ENCODE data around the gene PDE7B. TPM values are rescaled to one million over a fixed set of nuclear protein-coding genes. Genes with fewer than 3 reads are reported as not detected.

PDE7B gene
- polyA plus RNA-seq, 1 of the 3 experiments (the other 2 are of a cell fraction): 1.9 TPM

- H3F3A ChIP-seq (replicated peaks; ENCODE audit: insufficient read depth): no peaks in the 10 kb centered on the region
- H3K36me3 ChIP-seq (replicated peaks in 1 of 2; ENCODE audit: control insufficient read depth in 1 of 2, insufficient read depth in 2 of 2, low read length in 1 of 2): no peaks in the 10 kb centered on the region
- ChIA-PET POLR2A (no interaction called here), CTCF (interaction anchor here (0.8 to 2.4 kb wide), 3 partner anchors 12 to 331 kb away, joined by 3 to 5 read pairs (median 4); no protein-coding TSS in a partner anchor)
- H2AFZ ChIP-seq (ENCODE audit: low read depth): no peak overlapping the region
- DNase-seq: no peak
- no peaks in the 10 kb centered on the region for H3K9me2 ChIP-seq
- H3K79me2 ChIP-seq (ENCODE audit: insufficient read depth): no peaks in the 10 kb centered on the region
- no peak overlapping the region for H3K4me3 ChIP-seq (ENCODE audit: low read depth in 2 of 2, low read length in 1 of 2)
- H4K20me1 ChIP-seq (ENCODE audit: insufficient read depth): no peaks in the 10 kb centered on the region
- H3K4me1 ChIP-seq (ENCODE audit: control insufficient read depth in 1 of 2, insufficient read depth in 2 of 2, low read depth in 1 of 2, low read length in 1 of 2): no peaks in the 10 kb centered on the region
- no peak overlapping the region for H3K27ac ChIP-seq (ENCODE audit: low read depth in 2 of 2, low read length in 1 of 2)
- TF ChIP-seq FOSL2 (IDR thresholded peaks at IDR 0.05; ENCODE audit: borderline replicate concordance, low read depth) (no peak), FOXJ3 (CRISPR knock-in tag; IDR thresholded peaks at IDR 0.05) (no peak), TEAD4 (IDR thresholded peaks at IDR 0.05; ENCODE audit: borderline replicate concordance, insufficient read depth) (no peak), FOXM1 (IDR thresholded peaks at IDR 0.05; ENCODE audit: low read depth) (no peak), MAX (IDR thresholded peaks at IDR 0.05; ENCODE audit: low read depth) (no peak), RCOR1 (IDR thresholded peaks at IDR 0.05; ENCODE audit: low read length) (no peak), USF1 (IDR thresholded peaks at IDR 0.05; ENCODE audit: borderline replicate concordance, low read depth) (no peak), IRF3 (IDR thresholded peaks at IDR 0.05; ENCODE audit: low read depth, low read length) (no peak), USF2 (IDR thresholded peaks at IDR 0.05; ENCODE audit: borderline replicate concordance, low read depth, low read length) (no peak), JUND (IDR thresholded peaks at IDR 0.05) (no peak), TCF12 (IDR thresholded peaks at IDR 0.05) (no peak), GABPA (IDR thresholded peaks at IDR 0.05; ENCODE audit: low read depth) (no peak), YY1 (IDR thresholded peaks at IDR 0.05; ENCODE audit: low read depth) (no peak)
- H3K4me2 ChIP-seq: no peak overlapping the region
- no peak overlapping the region for H3K9ac ChIP-seq
- 93% methylated on average over 8 of the region's 8 CpGs for WGBS (ENCODE audit: low lambda C conversion rate)
- no peaks in the 10 kb centered on the region for H3K9me3 ChIP-seq
- H3K27me3 ChIP-seq (ENCODE audit: insufficient read depth): no peaks in the 10 kb centered on the region
Observed at GRCh38 chr6:135895231-135895911, 43.9 kb downstream of the PDE7B start.

- H3K9me3 ChIP-seq: no peaks in the 10 kb centered on the region
- no peaks in the 10 kb centered on the region for H3K9me2 ChIP-seq
- ChIA-PET POLR2A (no interaction called here), CTCF (interaction anchor here (0.6 to 2.4 kb wide), 2 partner anchors 12 to 47 kb away, joined by 3 to 5 read pairs; no protein-coding TSS in a partner anchor)
- no peak overlapping the region for H3K4me2 ChIP-seq
- TF ChIP-seq CHD2 (IDR thresholded peaks at IDR 0.05; ENCODE audit: low read length, partially characterized antibody): no peak
- no peak for TF ChIP-seq ELF1 (IDR thresholded peaks at IDR 0.05)
- TF ChIP-seq USF1 (IDR thresholded peaks at IDR 0.05; ENCODE audit: borderline replicate concordance, low read depth): no peak
- TF ChIP-seq RXRA (IDR thresholded peaks at IDR 0.05; ENCODE audit: borderline replicate concordance, low read depth): no peak
- no peak overlapping the region for H2AFZ ChIP-seq (ENCODE audit: low read depth)
- no peak overlapping the region for H3K9ac ChIP-seq
- DNase-seq: no peak
- H3K79me2 ChIP-seq (ENCODE audit: insufficient read depth): no peaks in the 10 kb centered on the region
- H4K20me1 ChIP-seq (ENCODE audit: insufficient read depth): no peaks in the 10 kb centered on the region
- no peaks in the 10 kb centered on the region for H3K4me1 ChIP-seq (ENCODE audit: control insufficient read depth in 1 of 2, insufficient read depth in 2 of 2, low read depth in 1 of 2, low read length in 1 of 2)
- H3K36me3 ChIP-seq (replicated peaks in 1 of 2; ENCODE audit: control insufficient read depth in 1 of 2, insufficient read depth in 2 of 2, low read length in 1 of 2): no peaks in the 10 kb centered on the region
- no peaks in the 10 kb centered on the region for H3F3A ChIP-seq (replicated peaks; ENCODE audit: insufficient read depth)
- H3K27ac ChIP-seq (ENCODE audit: low read depth in 2 of 2, low read length in 1 of 2): no peak overlapping the region
- 93% methylated on average over 1 of the region's 1 CpG for WGBS (ENCODE audit: low lambda C conversion rate)
- no peaks in the 10 kb centered on the region for H3K27me3 ChIP-seq (ENCODE audit: insufficient read depth)
- no peak overlapping the region for H3K4me3 ChIP-seq (ENCODE audit: low read depth in 2 of 2, low read length in 1 of 2)
Observed at GRCh38 chr6:135897087-135897486, 45.6 kb downstream of the PDE7B start.

Data from SK-N-SH (cell line).